Uterus (tissue), 4 donors: ENCODE data around the gene OR10AD1. TPM values are rescaled to one million over a fixed set of nuclear protein-coding genes. Genes with fewer than 3 reads are reported as not detected.

Experiments
- DNase-seq, 2 donors: peaks; one replicate each; pipeline ENCODE4 v3.0.0-alpha.2; 2019 to 2020
- H3K27ac ChIP-seq, 2 donors: fragments of 200-600 bp; sonication (generic); 1 replicate in 1 of 2; 2 replicates in 1 of 2; pipeline ENCODE4 v1.5.1; 2016 to 2018
- H3K27me3 ChIP-seq, 2 donors: fragments of 200-600 bp; sonication (generic); one replicate each; pipeline ENCODE4 v1.5.1; 2018 to 2019; ENCODE audit warnings: control low read depth in 1 of 2
- H3K36me3 ChIP-seq, 2 donors: fragments of 200-600 bp; sonication (generic); one replicate each; pipeline ENCODE4 v1.5.1; 2019; ENCODE audit warnings: control low read depth in 1 of 2
- H3K4me1 ChIP-seq, 2 donors: fragments of 200-600 bp; sonication (generic); one replicate each; pipeline ENCODE4 v1.5.1; 2018 to 2019; ENCODE audit warnings: control low read depth in 1 of 2
- H3K4me3 ChIP-seq, 2 donors: fragments of 200-600 bp; sonication (generic); 1 replicate in 1 of 2; 2 replicates in 1 of 2; pipeline ENCODE4 v1.5.1; 2018 to 2019; ENCODE audit warnings: mild to moderate bottlenecking in 1 of 2
- H3K9me3 ChIP-seq, 2 donors: fragments of 200-600 bp; sonication (generic); one replicate each; pipeline ENCODE4 v1.5.1; 2019; ENCODE audit warnings: control low read depth in 1 of 2
- POLR2A ChIP-seq, 2 donors: fragments of 450-650 bp; IDR thresholded peaks; one replicate each; pipeline ENCODE4 v1.6.1; 2016; ENCODE audit warnings: antibody characterized with exemption in 2 of 2, mild to moderate bottlenecking in 1 of 2, moderate library complexity in 1 of 2
- intact Hi-C: fragments of 100-400 bp; cut with DNase I; formaldehyde crosslinking; loops from one replicate; pipeline ENCODE4 v1.15.1; 2023; ENCODE audit warnings: low total_unique reads
- total RNA-seq, 4 donors: library from RNA; depleted of rRNA in 3 of 4; stranded (reverse); fragments of >200 nt in 3 of 4; gene quantifications; one replicate each; pipeline versions ENCODE4 v1.1.0 to v1.2.4, GENCODE V29; 2014 to 2023
- TF ChIP-seq, protein P1 (sequence below), 4 experiments: fragments of 200-600 bp in 2 of 4; fragments of 450-650 bp in 2 of 4; sonication (generic) in 2 of 4; IDR thresholded peaks; one replicate each; pipeline ENCODE4 v1.5.1; 2016 to 2019; ENCODE audit warnings: antibody characterized with exemption in 4 of 4, mild to moderate bottlenecking in 2 of 4, moderate library complexity in 1 of 4
- donor health status: DM: yes; HTN: yes; CAD: no.

OR10AD1 gene
- total RNA-seq, 4 donors from 2014 or later: not detected

DNA sequence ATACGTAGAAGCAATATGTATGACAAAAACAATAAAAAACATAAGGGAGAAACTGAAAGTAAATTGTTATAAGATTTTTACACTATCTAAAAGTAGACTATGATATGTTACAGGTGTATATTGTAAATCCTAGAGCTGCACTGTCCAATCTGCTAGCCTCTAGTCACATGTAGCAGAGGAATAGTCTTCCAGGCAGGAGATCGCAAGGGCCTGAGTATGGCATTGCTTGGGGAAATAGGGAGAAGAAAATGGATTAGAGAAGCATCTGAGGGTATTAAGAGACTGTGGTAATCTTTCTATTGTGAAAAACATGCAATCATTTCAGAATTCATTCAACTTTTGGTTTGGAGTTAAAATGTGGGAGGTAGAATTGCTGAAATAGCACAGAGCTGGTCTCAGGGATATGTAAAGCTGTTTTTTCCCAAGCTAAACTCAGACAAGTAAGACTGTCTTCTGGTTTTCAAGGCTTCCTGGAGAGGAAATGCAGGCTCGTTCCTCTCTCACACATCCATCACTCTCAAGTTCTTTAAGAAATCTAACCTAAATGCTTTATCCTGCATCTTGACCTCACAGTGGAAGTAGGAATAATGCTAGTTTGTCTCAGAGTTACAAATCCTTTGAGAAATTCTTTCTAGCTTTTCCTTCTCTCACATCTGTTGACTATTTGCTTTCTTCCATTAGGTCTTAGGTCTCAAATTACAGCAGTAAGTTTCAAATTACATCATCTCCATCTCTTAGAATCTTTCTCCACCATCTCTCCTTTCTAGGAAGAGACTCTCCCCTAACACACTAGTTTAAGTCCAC lies 27.3 kb downstream of the OR10AD1 start:
- Histone ChIP-seq H3K27ac (peak overlapping the region; percentile 1 to 65), H3K36me3 (no peaks in the 10 kb centered on the region), H3K4me3 (no peak overlapping the region), H3K4me1 (no peaks in the 10 kb centered on the region), H3K27me3 (no peaks in the 10 kb centered on the region), H3K9me3 (no peaks in the 10 kb centered on the region)
- TF ChIP-seq POLR2A (IDR thresholded peaks at IDR 0.05): no peak
- TF ChIP-seq, protein P1, sequence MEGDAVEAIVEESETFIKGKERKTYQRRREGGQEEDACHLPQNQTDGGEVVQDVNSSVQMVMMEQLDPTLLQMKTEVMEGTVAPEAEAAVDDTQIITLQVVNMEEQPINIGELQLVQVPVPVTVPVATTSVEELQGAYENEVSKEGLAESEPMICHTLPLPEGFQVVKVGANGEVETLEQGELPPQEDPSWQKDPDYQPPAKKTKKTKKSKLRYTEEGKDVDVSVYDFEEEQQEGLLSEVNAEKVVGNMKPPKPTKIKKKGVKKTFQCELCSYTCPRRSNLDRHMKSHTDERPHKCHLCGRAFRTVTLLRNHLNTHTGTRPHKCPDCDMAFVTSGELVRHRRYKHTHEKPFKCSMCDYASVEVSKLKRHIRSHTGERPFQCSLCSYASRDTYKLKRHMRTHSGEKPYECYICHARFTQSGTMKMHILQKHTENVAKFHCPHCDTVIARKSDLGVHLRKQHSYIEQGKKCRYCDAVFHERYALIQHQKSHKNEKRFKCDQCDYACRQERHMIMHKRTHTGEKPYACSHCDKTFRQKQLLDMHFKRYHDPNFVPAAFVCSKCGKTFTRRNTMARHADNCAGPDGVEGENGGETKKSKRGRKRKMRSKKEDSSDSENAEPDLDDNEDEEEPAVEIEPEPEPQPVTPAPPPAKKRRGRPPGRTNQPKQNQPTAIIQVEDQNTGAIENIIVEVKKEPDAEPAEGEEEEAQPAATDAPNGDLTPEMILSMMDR (IDR thresholded peaks at IDR 0.05): no peak
- no peak for DNase-seq
- intact Hi-C loops: no loop called here

DNA sequence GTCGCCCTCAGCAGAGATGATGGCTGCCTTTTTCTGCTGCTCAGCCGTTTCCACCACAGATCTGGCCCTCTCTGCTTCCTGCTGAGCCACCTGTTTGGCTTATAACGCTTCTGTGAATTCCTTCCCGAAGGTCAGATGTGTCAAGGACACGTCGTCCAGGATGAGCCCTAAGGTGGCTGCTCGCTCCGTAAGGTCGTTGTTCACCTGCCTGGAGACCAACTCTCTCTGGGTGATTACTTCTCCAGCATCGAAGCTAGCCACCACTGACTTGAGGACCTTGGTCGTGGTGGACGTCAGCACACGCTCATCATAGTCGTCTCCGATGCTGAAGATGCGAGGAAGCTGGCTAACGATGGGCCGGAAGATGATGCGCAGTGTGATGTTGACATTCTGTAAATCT lies 34.1 kb downstream of the OR10AD1 start:
- H3K9me3 ChIP-seq: no peaks in the 10 kb centered on the region
- H3K36me3 ChIP-seq: no peaks in the 10 kb centered on the region
- no peaks in the 10 kb centered on the region for H3K27me3 ChIP-seq
- H3K27ac ChIP-seq: no peak overlapping the region
- no peaks in the 10 kb centered on the region for H3K4me1 ChIP-seq
- no peak overlapping the region for H3K4me3 ChIP-seq
- TF ChIP-seq POLR2A (IDR thresholded peaks at IDR 0.05): no peak
- TF ChIP-seq, protein P1 (IDR thresholded peaks at IDR 0.05): no peak
- DNase-seq: no peak
- intact Hi-C loops: loop anchor here (10.0 kb wide), 1 partner anchor 74 kb away; no protein-coding TSS in a partner anchor

DNA sequence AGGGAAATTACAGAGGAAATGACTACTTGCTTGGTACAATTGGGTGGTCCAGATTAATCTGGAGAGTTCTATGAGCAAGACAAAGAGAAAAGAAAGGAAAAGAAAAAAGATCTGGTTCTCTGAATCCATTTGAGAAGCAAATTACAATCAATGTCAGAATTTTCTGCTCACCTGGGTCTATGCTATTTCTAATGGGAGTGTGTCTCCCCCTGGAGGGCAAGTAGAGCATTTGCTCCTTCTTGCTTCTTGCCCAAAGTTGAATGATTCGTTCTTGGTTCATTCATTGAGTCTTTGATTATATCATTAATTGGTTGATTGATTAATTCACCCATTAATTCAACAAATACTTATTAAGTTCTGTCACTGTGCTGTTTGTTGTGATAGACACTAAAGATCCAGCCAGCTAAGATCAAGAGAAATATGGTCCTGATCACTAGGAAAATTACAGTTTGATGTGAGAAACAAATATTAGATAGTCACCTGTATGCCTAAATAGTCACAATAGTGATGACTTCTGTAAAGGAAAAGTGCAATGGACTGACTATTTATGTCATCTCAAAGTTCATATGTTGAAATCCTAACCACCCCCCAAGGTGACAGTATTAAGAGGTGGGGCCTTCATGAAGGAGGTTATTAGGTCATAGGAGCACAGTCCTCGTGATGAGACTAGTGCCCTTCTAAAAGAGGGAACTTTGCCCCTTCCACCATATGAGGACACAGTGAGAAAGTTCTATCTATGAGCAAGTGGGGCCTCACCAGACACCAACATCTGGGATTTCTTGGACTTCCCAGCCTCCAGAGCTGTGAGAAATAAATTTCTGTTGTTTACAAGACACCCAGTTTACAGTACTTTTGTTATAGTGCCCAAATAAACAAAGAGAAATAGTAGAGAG lies 37.8 kb downstream of the OR10AD1 start:
- intact Hi-C loops: loop anchor here (10.0 kb wide), 1 partner anchor 71 kb away; no protein-coding TSS in a partner anchor
- H3K27ac ChIP-seq: no peak overlapping the region
- H3K4me1 ChIP-seq: no peaks in the 10 kb centered on the region
- H3K27me3 ChIP-seq: no peaks in the 10 kb centered on the region
- H3K9me3 ChIP-seq: no peaks in the 10 kb centered on the region
- TF ChIP-seq, protein P1 (IDR thresholded peaks at IDR 0.05): peak; percentile 72 to 86 (median 82)
- TF ChIP-seq POLR2A (IDR thresholded peaks at IDR 0.05): no peak
- DNase-seq: no peak
- no peaks in the 10 kb centered on the region for H3K36me3 ChIP-seq
- H3K4me3 ChIP-seq: no peak overlapping the region

DNA sequence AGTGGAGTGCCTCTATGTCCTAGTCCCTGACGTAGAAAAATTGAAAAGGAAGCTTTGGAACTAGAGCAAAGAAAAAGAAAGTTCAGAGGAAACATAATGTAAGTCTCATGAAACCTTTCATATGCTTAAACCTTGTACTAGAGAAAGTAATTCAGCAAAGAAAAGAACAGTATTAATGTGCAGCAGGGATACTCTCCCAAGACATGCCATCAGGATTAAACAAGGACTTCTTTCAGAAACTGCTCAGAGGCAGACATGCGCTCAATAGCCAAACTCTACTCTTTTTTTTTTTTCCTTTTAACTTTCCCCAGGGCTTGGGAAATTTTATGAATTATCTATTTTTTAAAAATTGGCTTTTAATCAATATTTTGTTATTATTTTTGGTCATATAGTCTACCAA lies 38.6 kb downstream of the OR10AD1 start:
- DNase-seq: no peak
- Histone ChIP-seq H3K27ac (no peak overlapping the region), H3K27me3 (no peaks in the 10 kb centered on the region), H3K4me1 (no peaks in the 10 kb centered on the region), H3K9me3 (no peaks in the 10 kb centered on the region), H3K4me3 (no peak overlapping the region), H3K36me3 (no peaks in the 10 kb centered on the region)
- intact Hi-C loops: loop anchor here (10.0 kb wide), 1 partner anchor 70 kb away; no protein-coding TSS in a partner anchor
- no peak for TF ChIP-seq POLR2A (IDR thresholded peaks at IDR 0.05)
- TF ChIP-seq, protein P1 (IDR thresholded peaks at IDR 0.05): no peak
